Measurements from ENCODE around the gene SUN1. TPM values are rescaled to one million over a fixed set of nuclear protein-coding genes. Genes with fewer than 3 reads are reported as not detected.
A peak's percentile ranks its signal among the peaks of the same experiment; 100 is the strongest.

SUN1 gene
- total and polyA plus RNA-seq, 2 donors (not counting 3 experiments of a cell fraction or from before 2014, with no cell fraction given), result 158 to 410 TPM

DNA sequence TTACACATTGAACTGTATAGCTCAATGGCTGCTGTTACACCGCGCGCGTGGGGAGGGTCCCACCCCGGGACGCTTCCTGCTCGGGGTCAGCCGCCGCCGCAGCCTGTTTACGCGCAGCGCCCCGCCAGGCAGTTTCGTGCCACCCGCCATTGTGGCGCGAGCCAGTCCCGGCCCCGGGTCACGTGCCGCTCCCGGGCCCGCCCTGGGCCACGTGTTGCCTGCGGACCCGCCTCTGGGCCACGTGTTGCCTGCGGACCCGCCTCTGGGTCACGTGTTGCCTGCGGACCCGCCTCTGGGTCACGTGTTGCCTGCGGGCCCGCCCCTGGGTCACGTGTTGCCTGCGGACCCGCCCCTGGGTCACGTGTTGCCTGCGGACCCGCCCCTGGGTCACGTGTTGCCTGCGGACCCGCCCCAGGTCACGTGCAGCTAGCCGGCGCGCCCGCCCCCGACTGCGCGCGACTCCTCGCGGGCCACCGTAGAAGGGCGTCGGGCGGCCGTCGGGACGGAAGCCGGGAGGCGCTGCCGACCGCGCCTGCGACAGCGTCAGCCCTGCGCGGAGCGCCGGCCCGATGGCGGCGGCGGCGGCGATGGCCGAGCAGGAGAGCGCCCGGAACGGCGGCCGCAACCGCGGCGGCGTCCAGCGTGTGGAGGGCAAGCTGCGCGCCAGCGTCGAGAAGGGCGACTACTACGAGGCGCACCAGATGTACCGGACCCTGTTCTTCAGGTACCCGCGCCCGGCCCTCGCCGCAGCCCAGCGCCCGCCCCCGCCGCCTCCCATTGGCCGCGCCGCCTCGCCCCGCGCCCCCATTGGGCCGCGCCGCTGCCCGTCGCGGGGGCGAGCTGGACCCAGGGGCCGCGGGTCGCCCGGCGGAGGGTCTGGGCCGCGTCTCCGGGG lies 44.0 kb downstream of the SUN1 start, which contains the start of gene GET4:
Gene GET4 (plus strand): TSS at position 478 of the 895 bp plus-strand sequence. CDS start 92 bp downstream, at position 570.
- FAIRE-seq (peak; percentile 97), DNase-seq (ENCODE audit: low read depth, low spot score) (peak; percentile 96)
- Histone ChIP-seq H3K4me3 (replicated peaks in 1 of 3; ENCODE audit: insufficient read depth in 1 of 3, low read depth in 1 of 3, low read length in 3 of 3) (peak within 1 kb of the TSS; percentile 66 to 99 (median 75)), H3K4me2 (ENCODE audit: insufficient read depth, low read length) (no peak within 1 kb of the TSS), H4K20me1 (replicated peaks; ENCODE audit: control insufficient read depth, extremely low read depth, insufficient read depth, low read length) (no peaks in the 10 kb centered on the region), H3K27ac (ENCODE audit: insufficient read depth, low read depth, low read length) (peak within 1 kb of the TSS; percentile 45), H2AFZ (ENCODE audit: low read depth, low read length) (peak within 1 kb of the TSS; percentile 55), H3K9me1 (replicated peaks; ENCODE audit: control insufficient read depth, extremely low read depth, insufficient read depth, low read length) (no peaks in the 10 kb centered on the region), H3K9me3 (replicated peaks; ENCODE audit: control insufficient read depth, insufficient read depth, low read length) (no peaks in the 10 kb centered on the region), H3K36me3 (ENCODE audit: control insufficient read depth in 2 of 2, extremely low read depth in 1 of 2, insufficient read depth in 2 of 2, low read length in 2 of 2) (peaks cover 0 to 9% of the 10 kb centered on the region in 2 experiments), H3K79me2 (ENCODE audit: control insufficient read depth, insufficient read depth, low read length) (peaks cover 42% of the 10 kb centered on the region), H3K27me3 (ENCODE audit: control insufficient read depth in 2 of 2, insufficient read depth in 2 of 2, low read length in 2 of 2) (no peaks in the 10 kb centered on the region), H3K4me1 (ENCODE audit: control insufficient read depth, extremely low read depth, insufficient read depth, low read length) (peaks cover 12% of the 10 kb centered on the region), H3K9ac (replicated peaks; ENCODE audit: extremely low read depth, insufficient read depth, low read length) (peak within 1 kb of the TSS; percentile 79)
- POLR2A ChIA-PET, result no interaction called here
- TF ChIP-seq POLR2AphosphoS5 (IDR thresholded peaks at IDR 0.05; ENCODE audit: insufficient read depth, low read depth, low read length) (peak; percentile 97), JUN (IDR thresholded peaks at IDR 0.05; ENCODE audit: borderline replicate concordance, insufficient read depth, insufficient read length, low read depth) (no peak), MYC (IDR thresholded peaks at IDR 0.05; ENCODE audit: low read depth, low read length) (peak; percentile 53), GATA2 (IDR thresholded peaks at IDR 0.05; ENCODE audit: insufficient read depth, insufficient read length, low read depth, low read length) (no peak), FOS (IDR thresholded peaks at IDR 0.05; ENCODE audit: borderline replicate concordance, insufficient read depth, low read length) (no peak), EZH2 (IDR thresholded peaks at IDR 0.05; ENCODE audit: borderline replicate concordance, low read depth, low read length, severe bottlenecking) (no peak), POLR2A (IDR thresholded peaks at IDR 0.05; ENCODE audit: low read depth, low read length) (peak; percentile 80)
- TF ChIP-seq, protein P1, sequence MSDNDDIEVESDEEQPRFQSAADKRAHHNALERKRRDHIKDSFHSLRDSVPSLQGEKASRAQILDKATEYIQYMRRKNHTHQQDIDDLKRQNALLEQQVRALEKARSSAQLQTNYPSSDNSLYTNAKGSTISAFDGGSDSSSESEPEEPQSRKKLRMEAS (IDR thresholded peaks at IDR 0.05; ENCODE audit: insufficient read depth, insufficient read length), result peak; percentile 100
- TF ChIP-seq, protein P2, sequence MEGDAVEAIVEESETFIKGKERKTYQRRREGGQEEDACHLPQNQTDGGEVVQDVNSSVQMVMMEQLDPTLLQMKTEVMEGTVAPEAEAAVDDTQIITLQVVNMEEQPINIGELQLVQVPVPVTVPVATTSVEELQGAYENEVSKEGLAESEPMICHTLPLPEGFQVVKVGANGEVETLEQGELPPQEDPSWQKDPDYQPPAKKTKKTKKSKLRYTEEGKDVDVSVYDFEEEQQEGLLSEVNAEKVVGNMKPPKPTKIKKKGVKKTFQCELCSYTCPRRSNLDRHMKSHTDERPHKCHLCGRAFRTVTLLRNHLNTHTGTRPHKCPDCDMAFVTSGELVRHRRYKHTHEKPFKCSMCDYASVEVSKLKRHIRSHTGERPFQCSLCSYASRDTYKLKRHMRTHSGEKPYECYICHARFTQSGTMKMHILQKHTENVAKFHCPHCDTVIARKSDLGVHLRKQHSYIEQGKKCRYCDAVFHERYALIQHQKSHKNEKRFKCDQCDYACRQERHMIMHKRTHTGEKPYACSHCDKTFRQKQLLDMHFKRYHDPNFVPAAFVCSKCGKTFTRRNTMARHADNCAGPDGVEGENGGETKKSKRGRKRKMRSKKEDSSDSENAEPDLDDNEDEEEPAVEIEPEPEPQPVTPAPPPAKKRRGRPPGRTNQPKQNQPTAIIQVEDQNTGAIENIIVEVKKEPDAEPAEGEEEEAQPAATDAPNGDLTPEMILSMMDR (IDR thresholded peaks at IDR 0.05; ENCODE audit: extremely low read depth in 1 of 2, insufficient read depth in 1 of 2, low read depth in 1 of 2, low read length in 2 of 2), result peak in 1 of 2 donors; percentile 14
- intact Hi-C loops (cut with micrococcal nuclease) (loop anchor here (1.0 to 5.0 kb wide), 3 partner anchors 25 to 274 kb away; no protein-coding TSS in a partner anchor), dilution Hi-C loops (cut with MboI; ENCODE audit: extremely low pct_ligation_motif_present, low sequenced_read_pairs) (no loop called here)
- CTCF ChIA-PET, result interaction anchor here (1.0 kb wide), 1 partner anchor 22 kb away, joined by 4 read pairs; no protein-coding TSS in a partner anchor
- no TSS peak for BruUV-seq (replicated peaks)

Measured in endothelial cell of umbilical vein (primary cell).